Lower lobe of right lung (tissue), 2 donors: Measurements from ENCODE around the gene MASP1. TPM values are rescaled to one million over a fixed set of nuclear protein-coding genes. Genes with fewer than 3 reads are reported as not detected.

Experiments used
- ATAC-seq, 2 donors: fragments of 200-7000 bp; cut with Tn5 transposase; one replicate each; pipeline ENCODE4 v1.9.1; 2020 to 2022; ENCODE audit warnings: mild to moderate bottlenecking in 2 of 2, moderate library complexity in 2 of 2
- DNase-seq: peaks from one replicate; pipeline ENCODE4 v3.0.0-alpha.2; 2020
- H3K27ac ChIP-seq: fragments of 200-600 bp; one replicate; pipeline ENCODE4 v1.8.0; 2022
- H3K27me3 ChIP-seq: fragments of 200-600 bp; one replicate; pipeline ENCODE4 v1.8.0; 2022; ENCODE audit warnings: low read depth
- H3K36me3 ChIP-seq: fragments of 200-600 bp; one replicate; pipeline ENCODE4 v1.8.0; 2022; ENCODE audit warnings: mild to moderate bottlenecking
- H3K4me1 ChIP-seq: fragments of 200-600 bp; one replicate; pipeline ENCODE4 v1.8.0; 2022
- H3K4me3 ChIP-seq: fragments of 200-600 bp; one replicate; pipeline ENCODE4 v1.8.0; 2022; ENCODE audit warnings: mild to moderate bottlenecking
- H3K9me3 ChIP-seq: fragments of 200-600 bp; one replicate; pipeline ENCODE4 v1.8.0; 2022
- intact Hi-C: fragments of 100-400 bp; cut with DNase I; formaldehyde crosslinking; loops from one replicate; pipeline ENCODE4 v1.11.0; 2022
- total RNA-seq: library from RNA; stranded (reverse); fragmentation: NEBNext Ultra II Directional; extraction: Animal tissue kit (Norgen Biotek cat#: 25700); gene quantifications from one replicate; pipeline ENCODE4 v1.2.1, GENCODE V29; 2021
- TF ChIP-seq, protein P1 (sequence below): fragments of 200-600 bp; IDR thresholded peaks from one replicate; pipeline ENCODE4 v1.8.0; 2022; ENCODE audit warnings: antibody characterized with exemption, mild to moderate bottlenecking
- donor health status: DM: no; HTN: yes; CAD: no; lungs with severe emphysema.

Gene MASP1
- total RNA-seq, 1 donor from 2014 or later = 4.3 TPM

GRCh38 chr3:187295316-187296034 is 3.9 kb upstream of the MASP1 start:
- Histone ChIP-seq H3K27ac (no peak overlapping the region), H3K4me3 (no peak overlapping the region), H3K9me3 (no peaks in the 10 kb centered on the region), H3K36me3 (no peaks in the 10 kb centered on the region), H3K27me3 (no peaks in the 10 kb centered on the region), H3K4me1 (peaks cover 22% of the 10 kb centered on the region)
- ATAC-seq (no peak), DNase-seq (no peak)
- intact Hi-C loops = no loop called here
- TF ChIP-seq, protein P1, sequence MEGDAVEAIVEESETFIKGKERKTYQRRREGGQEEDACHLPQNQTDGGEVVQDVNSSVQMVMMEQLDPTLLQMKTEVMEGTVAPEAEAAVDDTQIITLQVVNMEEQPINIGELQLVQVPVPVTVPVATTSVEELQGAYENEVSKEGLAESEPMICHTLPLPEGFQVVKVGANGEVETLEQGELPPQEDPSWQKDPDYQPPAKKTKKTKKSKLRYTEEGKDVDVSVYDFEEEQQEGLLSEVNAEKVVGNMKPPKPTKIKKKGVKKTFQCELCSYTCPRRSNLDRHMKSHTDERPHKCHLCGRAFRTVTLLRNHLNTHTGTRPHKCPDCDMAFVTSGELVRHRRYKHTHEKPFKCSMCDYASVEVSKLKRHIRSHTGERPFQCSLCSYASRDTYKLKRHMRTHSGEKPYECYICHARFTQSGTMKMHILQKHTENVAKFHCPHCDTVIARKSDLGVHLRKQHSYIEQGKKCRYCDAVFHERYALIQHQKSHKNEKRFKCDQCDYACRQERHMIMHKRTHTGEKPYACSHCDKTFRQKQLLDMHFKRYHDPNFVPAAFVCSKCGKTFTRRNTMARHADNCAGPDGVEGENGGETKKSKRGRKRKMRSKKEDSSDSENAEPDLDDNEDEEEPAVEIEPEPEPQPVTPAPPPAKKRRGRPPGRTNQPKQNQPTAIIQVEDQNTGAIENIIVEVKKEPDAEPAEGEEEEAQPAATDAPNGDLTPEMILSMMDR = no peak

GRCh38 chr3:187293516-187294430 is 2.2 kb upstream of the MASP1 start:
- TF ChIP-seq, protein P1 = no peak
- H3K36me3 ChIP-seq = no peaks in the 10 kb centered on the region
- no peak overlapping the region for H3K4me3 ChIP-seq
- H3K9me3 ChIP-seq = no peaks in the 10 kb centered on the region
- H3K27ac ChIP-seq = peak overlapping the region; percentile 28
- DNase-seq (no peak), ATAC-seq (no peak)
- H3K27me3 ChIP-seq = no peaks in the 10 kb centered on the region
- peaks cover 27% of the 10 kb centered on the region for H3K4me1 ChIP-seq
- intact Hi-C loops = no loop called here

DNA sequence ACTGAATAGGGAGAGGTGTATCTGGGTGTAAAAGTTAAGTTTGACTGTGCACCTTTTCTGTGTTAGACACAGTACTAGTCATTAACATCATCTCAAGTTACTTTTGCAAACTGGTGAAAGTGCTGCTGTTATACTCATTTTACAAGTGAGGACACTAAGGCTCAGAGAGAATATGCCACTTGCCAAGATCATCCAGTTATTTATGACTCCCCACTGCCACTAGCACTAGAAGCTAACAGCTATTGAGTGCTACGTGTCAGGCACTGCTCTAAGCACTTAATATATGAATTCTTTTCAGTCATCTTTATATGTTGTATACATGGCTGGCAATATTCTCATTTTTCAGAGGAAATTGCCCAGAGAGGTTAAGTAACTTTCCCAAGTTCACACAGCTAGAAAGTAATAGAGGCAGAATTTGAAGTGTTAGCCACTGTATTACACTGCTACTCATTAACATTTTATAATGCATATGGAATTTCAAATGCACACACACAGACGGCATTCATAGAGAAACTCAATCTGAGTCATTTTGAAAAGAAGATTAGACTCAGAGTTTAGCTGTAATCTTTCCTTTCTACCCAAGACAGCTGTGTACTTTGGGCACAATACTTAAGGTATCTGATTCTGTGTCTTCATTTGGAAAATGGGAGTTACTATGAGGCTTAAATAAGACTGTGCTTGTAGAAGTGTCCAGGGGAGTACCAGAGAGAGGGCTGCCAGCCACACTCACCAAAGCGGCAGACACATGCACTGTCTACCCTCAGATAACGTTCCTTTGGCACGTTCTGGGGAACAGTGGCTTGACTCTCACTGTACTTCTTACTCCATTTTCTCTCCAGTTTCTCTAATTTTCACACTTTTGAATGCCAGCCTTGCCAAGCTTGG is 1.3 kb upstream of the MASP1 start:
- Histone ChIP-seq H3K27ac (peak overlapping the region; percentile 28), H3K36me3 (no peaks in the 10 kb centered on the region), H3K4me1 (peaks cover 35% of the 10 kb centered on the region), H3K4me3 (no peak overlapping the region), H3K27me3 (no peaks in the 10 kb centered on the region), H3K9me3 (no peaks in the 10 kb centered on the region)
- DNase-seq = no peak
- intact Hi-C loops = no loop called here
- TF ChIP-seq, protein P1 = no peak
- no peak for ATAC-seq

DNA sequence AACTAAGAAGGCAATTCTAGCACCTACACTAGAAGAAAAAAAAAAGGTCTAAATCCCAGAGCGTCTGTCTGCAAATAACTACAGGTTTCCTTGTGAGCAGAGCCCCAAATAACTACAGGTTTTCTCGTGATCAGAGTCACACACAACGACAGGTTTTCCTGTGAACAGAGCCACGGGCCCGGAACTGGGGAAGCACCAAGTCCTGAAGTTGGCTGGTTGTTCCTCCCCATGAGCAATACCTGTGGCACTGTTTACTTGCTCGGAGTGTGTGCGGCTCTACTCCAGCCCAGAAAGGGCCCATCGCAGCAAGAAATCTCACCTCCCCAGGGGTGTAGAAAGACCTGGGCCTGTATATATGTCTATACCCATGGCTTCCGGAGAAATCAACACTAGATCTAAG is 644 bp upstream of the MASP1 start:
- peaks cover 37% of the 10 kb centered on the region for H3K4me1 ChIP-seq
- DNase-seq (no peak), ATAC-seq (no peak)
- no peaks in the 10 kb centered on the region for H3K9me3 ChIP-seq
- H3K36me3 ChIP-seq = no peaks in the 10 kb centered on the region
- intact Hi-C loops = no loop called here
- H3K27ac ChIP-seq = no peak overlapping the region
- TF ChIP-seq, protein P1 = no peak
- no peaks in the 10 kb centered on the region for H3K27me3 ChIP-seq
- H3K4me3 ChIP-seq = no peak overlapping the region

GRCh38 chr3:187291001-187291511 is 481 bp downstream of the MASP1 start:
- no peaks in the 10 kb centered on the region for H3K9me3 ChIP-seq
- H3K36me3 ChIP-seq = no peaks in the 10 kb centered on the region
- H3K4me1 ChIP-seq = peaks cover 37% of the 10 kb centered on the region
- H3K27me3 ChIP-seq = no peaks in the 10 kb centered on the region
- peak overlapping the region; percentile 57 for H3K27ac ChIP-seq
- DNase-seq = no peak
- TF ChIP-seq, protein P1 = no peak
- intact Hi-C loops = no loop called here
- peak overlapping the region; percentile 32 for H3K4me3 ChIP-seq
- no peak for ATAC-seq
